SU-DHL-6 (cell line): ENCODE results near the gene RECQL5.

Source experiments
- CTCF ChIP-seq: fragments of 200-600 bp; sonication (generic); IDR thresholded peaks from one replicate; pipeline ENCODE4 v1.5.1; 2017; ENCODE audit warnings: antibody characterized with exemption, mild to moderate bottlenecking, low read length, moderate library complexity; ENCODE audit not compliant: insufficient read depth, poor library complexity, severe bottlenecking
- EZH2phosphoT487 ChIP-seq: fragments of 200-600 bp; sonication (generic), shearing (Covaris generic); conservative IDR thresholded peaks from 2 replicates; pipeline ENCODE4 v1.6.1; 2018; ENCODE audit warnings: mild to moderate bottlenecking, antibody characterized with exemption, low read length, moderate library complexity, mixed read lengths

- no peak for TF ChIP-seq CTCF
- no peak for TF ChIP-seq EZH2phosphoT487
These were observed 31.7 kb upstream of the RECQL5 start for GRCh38 chr17:75698659-75699058.
